ENCODE results near the gene MTPN. TPM values are rescaled to one million over a fixed set of nuclear protein-coding genes. Genes with fewer than 3 reads are reported as not detected.

The MTPN gene
- total RNA-seq, 1 experiment from 2014 or later, result 153 TPM

DNA sequence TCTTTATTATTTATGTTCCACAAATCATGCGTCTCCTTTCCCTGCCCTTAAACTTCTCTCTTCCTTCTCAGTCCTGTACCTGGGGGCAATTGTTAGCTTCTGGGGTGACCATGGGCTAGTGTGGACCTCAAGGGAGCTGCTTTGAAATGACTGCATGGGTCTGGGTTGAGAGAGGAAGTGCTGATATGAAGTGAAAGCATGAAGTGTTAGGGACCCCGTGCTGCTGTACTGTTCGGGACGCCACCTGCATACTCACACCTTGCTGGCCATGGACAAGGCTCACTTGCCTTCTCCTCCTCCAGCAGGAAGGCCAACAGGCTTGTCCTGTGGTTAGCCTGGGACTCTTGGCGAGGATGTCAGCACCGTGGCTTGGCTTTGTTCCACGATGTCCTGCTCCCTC is 56.7 kb downstream of the MTPN start:
- Mint-ChIP-seq H3K9me3 (ENCODE audit: unreplicated experiment) (no peaks in the 10 kb centered on the region), H3K4me3 (ENCODE audit: unreplicated experiment) (no peak overlapping the region), H3K4me1 (ENCODE audit: insufficient read depth, unreplicated experiment) (peaks cover 16% of the 10 kb centered on the region), H3K27me3 (ENCODE audit: insufficient read depth, unreplicated experiment) (no peaks in the 10 kb centered on the region), H3K36me3 (ENCODE audit: insufficient read depth, unreplicated experiment) (no peaks in the 10 kb centered on the region), H3K27ac (ENCODE audit: low read depth, unreplicated experiment) (no peak overlapping the region)
- DNase-seq (ENCODE audit: unreplicated experiment), result no peak
- no peak for TF ChIP-seq CTCF (IDR thresholded peaks at IDR 0.05; ENCODE audit: unreplicated experiment)
- no TSS peak for BruUV-seq (replicated peaks)
- intact Hi-C loops (cut with micrococcal nuclease), result no loop called here
- CTCF ChIA-PET, result no interaction called here
- POLR2A ChIA-PET, result no interaction called here

- H3K27me3 Mint-ChIP-seq (ENCODE audit: insufficient read depth, unreplicated experiment), result no peaks in the 10 kb centered on the region
- no peak overlapping the region for H3K4me3 Mint-ChIP-seq (ENCODE audit: unreplicated experiment)
- CTCF ChIA-PET, result no interaction called here
- no peaks in the 10 kb centered on the region for H3K36me3 Mint-ChIP-seq (ENCODE audit: insufficient read depth, unreplicated experiment)
- DNase-seq (ENCODE audit: unreplicated experiment), result no peak
- no TSS peak for BruUV-seq (replicated peaks)
- POLR2A ChIA-PET, result no interaction called here
- no peak overlapping the region for H3K27ac Mint-ChIP-seq (ENCODE audit: low read depth, unreplicated experiment)
- peaks cover 7% of the 10 kb centered on the region for H3K4me1 Mint-ChIP-seq (ENCODE audit: insufficient read depth, unreplicated experiment)
- intact Hi-C loops (cut with micrococcal nuclease), result no loop called here
- no peaks in the 10 kb centered on the region for H3K9me3 Mint-ChIP-seq (ENCODE audit: unreplicated experiment)
- no peak for TF ChIP-seq CTCF (IDR thresholded peaks at IDR 0.05; ENCODE audit: unreplicated experiment)
Observed at GRCh38 chr7:135919071-135919841, 57.9 kb downstream of the MTPN start.

DNA sequence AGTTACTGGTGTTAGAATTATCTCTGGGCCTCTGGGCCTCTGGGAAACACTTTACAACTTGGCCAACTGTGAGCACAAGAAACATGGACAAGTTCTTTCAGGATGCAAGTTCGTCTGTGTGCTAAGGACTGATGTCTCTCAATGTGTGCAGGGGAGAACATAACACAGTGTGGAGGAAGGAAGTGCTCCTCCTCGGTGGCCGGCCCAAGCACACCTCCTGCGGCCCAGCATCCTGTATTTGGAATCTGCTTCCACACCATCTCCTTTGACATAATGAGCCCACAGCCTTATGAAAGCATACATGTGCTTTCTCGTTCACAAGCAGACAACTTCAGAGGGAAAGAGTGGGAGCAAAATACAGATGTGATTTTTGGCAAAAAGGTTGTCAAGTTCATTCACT is 59.0 kb downstream of the MTPN start:
- no peak overlapping the region for H3K27ac Mint-ChIP-seq (ENCODE audit: low read depth, unreplicated experiment)
- POLR2A ChIA-PET, result no interaction called here
- no TSS peak for BruUV-seq (replicated peaks)
- H3K4me3 Mint-ChIP-seq (ENCODE audit: unreplicated experiment), result no peak overlapping the region
- CTCF ChIA-PET, result no interaction called here
- intact Hi-C loops (cut with micrococcal nuclease), result no loop called here
- no peaks in the 10 kb centered on the region for H3K36me3 Mint-ChIP-seq (ENCODE audit: insufficient read depth, unreplicated experiment)
- H3K4me1 Mint-ChIP-seq (ENCODE audit: insufficient read depth, unreplicated experiment), result no peaks in the 10 kb centered on the region
- DNase-seq (ENCODE audit: unreplicated experiment), result no peak
- no peaks in the 10 kb centered on the region for H3K9me3 Mint-ChIP-seq (ENCODE audit: unreplicated experiment)
- H3K27me3 Mint-ChIP-seq (ENCODE audit: insufficient read depth, unreplicated experiment), result no peaks in the 10 kb centered on the region
- no peak for TF ChIP-seq CTCF (IDR thresholded peaks at IDR 0.05; ENCODE audit: unreplicated experiment)

DNA sequence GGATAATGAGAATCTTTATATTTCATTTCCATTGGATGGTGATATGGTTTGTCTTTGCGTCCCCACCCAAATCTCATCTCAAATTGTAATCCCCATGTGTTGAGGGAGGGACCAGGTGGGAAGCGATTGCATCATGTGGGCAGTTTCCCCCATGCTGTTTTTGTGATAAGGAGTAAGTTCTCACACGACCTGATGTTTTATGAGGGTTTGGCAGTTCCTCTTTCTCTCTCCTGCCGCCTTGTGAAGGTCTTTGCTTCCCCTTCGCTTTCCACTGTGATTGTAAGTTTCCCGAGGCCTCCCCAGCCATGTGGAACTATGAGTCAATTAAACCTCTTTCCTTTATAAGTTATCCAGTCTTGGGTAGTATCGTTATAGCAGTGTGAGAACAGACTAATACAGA is 59.4 kb downstream of the MTPN start:
- no TSS peak for BruUV-seq (replicated peaks)
- no peak for TF ChIP-seq CTCF (IDR thresholded peaks at IDR 0.05; ENCODE audit: unreplicated experiment)
- Mint-ChIP-seq H3K4me3 (ENCODE audit: unreplicated experiment) (no peak overlapping the region), H3K27me3 (ENCODE audit: insufficient read depth, unreplicated experiment) (no peaks in the 10 kb centered on the region), H3K9me3 (ENCODE audit: unreplicated experiment) (no peaks in the 10 kb centered on the region), H3K27ac (ENCODE audit: low read depth, unreplicated experiment) (no peak overlapping the region), H3K36me3 (ENCODE audit: insufficient read depth, unreplicated experiment) (no peaks in the 10 kb centered on the region), H3K4me1 (ENCODE audit: insufficient read depth, unreplicated experiment) (no peaks in the 10 kb centered on the region)
- CTCF ChIA-PET, result no interaction called here
- POLR2A ChIA-PET, result no interaction called here
- no peak for DNase-seq (ENCODE audit: unreplicated experiment)
- intact Hi-C loops (cut with micrococcal nuclease), result no loop called here
